Activated CD4-positive, alpha-beta memory T cell treated with anti-CD3 and anti-CD28 coated beads for 36 hours (primary cell): ENCODE data around the gene CNBD2. TPM values are rescaled to one million over a fixed set of nuclear protein-coding genes. Genes with fewer than 3 reads are reported as not detected.
"Not testable (repeated sequence)": the region's sequence is repeated elsewhere in the genome, so short reads cannot be mapped to it uniquely, and the experiment has no call there.

Source experiments
- CTCF ChIA-PET: fragments of 350-600 bp; sonication (Branson Sonifier 250); formaldehyde crosslinking; loops from one replicate; lab custom pipeline; 2021; ENCODE audit warnings: antibody characterized with exemption, inconsistent platforms; lab: Charles Lee
- POLR2A ChIA-PET: fragments of 350-600 bp; sonication (Branson Sonifier 250); formaldehyde crosslinking; loops from one replicate; lab custom pipeline; 2021; ENCODE audit warnings: antibody characterized with exemption; lab: Charles Lee
- DNase-seq: peaks from one replicate; pipeline ENCODE4 v3.0.0-alpha.2; 2020
- H3K27ac Mint-ChIP-seq: one replicate; pipeline ENCODE4 v1.8.0; 2021; ENCODE audit warnings: mixed read lengths
- H3K27me3 Mint-ChIP-seq: one replicate; pipeline ENCODE4 v1.8.0; 2021; ENCODE audit warnings: mixed read lengths
- H3K36me3 Mint-ChIP-seq: one replicate; pipeline ENCODE4 v1.8.0; 2021; ENCODE audit warnings: mixed read lengths
- H3K4me1 Mint-ChIP-seq: one replicate; pipeline ENCODE4 v1.8.0; 2021; ENCODE audit warnings: low read depth, mixed read lengths
- H3K4me3 Mint-ChIP-seq: one replicate; pipeline ENCODE4 v1.8.0; 2021; ENCODE audit warnings: mild to moderate bottlenecking, mixed read lengths
- H3K9me3 Mint-ChIP-seq: one replicate; pipeline ENCODE4 v1.8.0; 2021; ENCODE audit warnings: mixed read lengths
- intact Hi-C: fragments of 100-400 bp; cut with micrococcal nuclease; formaldehyde crosslinking; loops from one replicate; pipeline ENCODE4 v1.15.1; 2023
- total RNA-seq, 2 experiments: library from RNA; stranded (reverse); gene quantifications; one replicate each; pipeline ENCODE4 v1.2.3, GENCODE V29; 2021

Gene CNBD2
- total RNA-seq, 2 experiments from 2014 or later, result 4.0 to 4.2 TPM

DNA sequence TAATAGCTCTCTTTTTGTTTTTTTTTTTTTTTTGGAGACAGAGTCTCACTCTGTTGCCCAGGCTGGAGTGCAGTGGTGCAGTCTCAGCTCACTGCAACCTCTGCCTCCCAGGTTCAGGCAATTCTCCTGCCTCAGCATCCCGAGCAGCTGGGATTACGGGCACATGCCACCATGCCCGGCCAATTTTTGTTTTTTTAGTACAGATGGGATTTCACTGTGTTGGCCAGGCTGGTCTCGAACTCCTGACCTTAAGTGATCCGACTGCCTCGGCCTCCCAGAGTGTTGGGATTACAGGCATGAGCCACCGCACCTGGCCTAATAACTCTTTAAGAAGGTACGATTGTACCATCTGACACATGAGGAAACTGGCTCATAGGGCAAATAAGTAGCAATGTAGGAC lies 28.1 kb downstream of the CNBD2 start:
- H3K27me3 Mint-ChIP-seq, DNase-seq, H3K9me3 Mint-ChIP-seq, H3K4me1 Mint-ChIP-seq, H3K4me3 Mint-ChIP-seq, POLR2A ChIA-PET, H3K27ac Mint-ChIP-seq, H3K36me3 Mint-ChIP-seq: not testable (repeated sequence)
- intact Hi-C loops, result loop anchor here (5.0 kb wide), 1 partner anchor 441 kb away; no protein-coding TSS in a partner anchor
- CTCF ChIA-PET, result interaction anchor here (0.7 to 12.1 kb wide), 2 partner anchors 143 to 493 kb away, joined by 3 to 483 read pairs; no protein-coding TSS in a partner anchor

DNA sequence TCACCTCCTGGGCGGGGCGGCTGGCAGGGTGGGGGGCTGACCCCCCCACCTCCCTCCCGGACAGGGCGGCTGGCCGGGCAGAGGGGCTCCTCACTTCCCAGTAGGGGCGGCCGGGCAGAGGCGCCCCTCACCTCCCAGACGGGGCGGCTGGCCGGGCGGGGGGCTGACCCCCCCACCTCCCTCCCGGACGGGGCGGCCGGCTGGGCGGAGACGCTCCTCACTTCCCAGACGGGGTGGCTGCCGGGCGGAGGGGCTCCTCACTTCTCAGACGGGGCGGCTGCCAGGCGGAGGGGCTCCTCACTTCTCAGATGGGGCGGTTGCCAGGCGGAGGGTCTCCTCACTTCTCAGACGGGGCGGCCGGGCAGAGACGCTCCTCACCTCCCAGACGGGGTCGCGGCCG lies 32.9 kb downstream of the CNBD2 start:
- intact Hi-C loops, H3K27ac Mint-ChIP-seq, H3K4me1 Mint-ChIP-seq, CTCF ChIA-PET, H3K4me3 Mint-ChIP-seq, H3K36me3 Mint-ChIP-seq, H3K27me3 Mint-ChIP-seq, POLR2A ChIA-PET, DNase-seq: not testable (repeated sequence)
- peaks cover 11% of the 10 kb centered on the region for H3K9me3 Mint-ChIP-seq

DNA sequence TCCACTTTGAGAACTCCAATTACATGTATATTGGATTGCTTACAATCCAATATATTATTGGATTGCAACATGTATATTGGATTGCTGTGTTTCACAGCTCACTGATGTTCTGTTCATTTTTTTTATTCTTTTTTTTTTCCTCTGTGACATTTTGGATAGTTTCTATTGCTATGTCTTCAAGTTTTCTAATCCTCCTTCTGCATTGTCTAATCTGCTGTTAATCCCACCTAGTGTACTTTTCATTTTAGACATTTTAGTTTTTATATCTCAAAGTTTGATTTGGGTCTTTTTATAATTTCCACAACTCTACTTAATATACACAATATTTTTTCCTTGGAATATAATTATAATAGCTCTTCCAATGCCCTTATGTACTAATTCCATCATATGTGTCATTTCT lies 34.5 kb downstream of the CNBD2 start:
- Mint-ChIP-seq H3K27ac (no peak overlapping the region), H3K9me3 (peaks cover 11% of the 10 kb centered on the region), H3K4me1 (no peaks in the 10 kb centered on the region), H3K4me3 (no peak overlapping the region), H3K27me3 (peaks cover 4% of the 10 kb centered on the region), H3K36me3 (no peaks in the 10 kb centered on the region)
- ChIA-PET POLR2A (no interaction called here), CTCF (interaction anchor here (1.1 to 1.5 kb wide), 2 partner anchors 10 to 153 kb away, joined by 3 to 10 read pairs; no protein-coding TSS in a partner anchor)
- intact Hi-C loops, result no loop called here
- no peak for DNase-seq

DNA sequence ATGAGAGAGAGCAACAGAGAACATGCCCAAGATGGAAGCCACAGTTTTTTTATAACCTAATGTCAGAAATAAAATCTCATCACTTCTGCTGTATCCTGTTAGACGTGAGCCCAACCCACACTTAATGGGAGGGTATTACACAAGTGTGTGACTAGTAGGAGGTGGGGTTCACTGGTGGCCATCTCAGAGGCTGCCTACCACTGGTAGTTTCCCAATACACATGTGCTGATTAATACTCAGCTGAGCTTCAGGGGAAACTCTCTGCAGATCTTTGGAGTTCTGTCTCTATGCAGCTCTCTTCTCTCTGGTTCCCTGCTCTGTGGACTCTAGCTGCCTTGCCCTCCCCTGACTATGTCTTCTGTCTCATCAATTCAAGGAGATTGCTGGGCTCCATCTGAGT lies 35.7 kb downstream of the CNBD2 start:
- intact Hi-C loops, result no loop called here
- Mint-ChIP-seq H3K4me1 (no peaks in the 10 kb centered on the region), H3K36me3 (no peaks in the 10 kb centered on the region), H3K27ac (no peak overlapping the region), H3K27me3 (peaks cover 4% of the 10 kb centered on the region), H3K4me3 (no peak overlapping the region), H3K9me3 (peaks cover 11% of the 10 kb centered on the region)
- DNase-seq, result no peak
- POLR2A ChIA-PET, result no interaction called here
- CTCF ChIA-PET, result interaction anchor here (1.5 to 1.6 kb wide), 2 partner anchors 9 to 12 kb away, joined by 5 to 10 read pairs; no protein-coding TSS in a partner anchor

DNA sequence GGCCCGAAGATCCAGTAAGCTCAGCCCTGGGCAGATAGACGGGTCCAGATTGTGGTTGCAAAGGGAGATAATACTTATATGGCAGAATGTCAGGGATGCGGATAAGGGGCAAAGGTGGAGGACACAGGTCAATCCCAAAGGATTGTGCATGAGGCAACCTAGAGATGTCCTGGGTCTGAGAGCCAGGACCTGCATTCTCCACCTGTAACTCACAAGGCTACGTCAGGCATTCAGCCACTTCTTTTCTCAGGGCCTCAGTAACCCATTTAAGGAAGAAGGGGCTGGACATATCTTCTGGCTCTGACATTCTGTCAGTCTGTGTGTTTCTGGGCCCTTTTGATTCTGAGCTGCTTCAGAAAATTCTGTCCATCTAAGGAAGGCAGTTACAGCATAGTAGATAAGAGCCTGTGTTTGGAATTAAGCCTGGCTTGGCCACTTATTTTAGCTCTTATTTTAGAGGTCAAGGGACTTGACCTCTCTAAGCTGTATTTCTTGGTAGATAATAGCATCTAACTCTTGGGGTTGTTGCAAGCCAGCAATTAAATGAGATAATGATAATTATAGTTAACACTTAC lies 40.2 kb downstream of the CNBD2 start:
- intact Hi-C loops, result no loop called here
- ChIA-PET POLR2A (no interaction called here), CTCF (interaction anchor here (1.3 to 4.3 kb wide), 3 partner anchors 16 to 134 kb away, joined by 3 to 36 read pairs (median 7); no protein-coding TSS in a partner anchor)
- Mint-ChIP-seq H3K36me3 (no peaks in the 10 kb centered on the region), H3K27me3 (peaks cover 4% of the 10 kb centered on the region), H3K9me3 (peaks cover 4% of the 10 kb centered on the region), H3K4me3 (no peak overlapping the region), H3K27ac (no peak overlapping the region), H3K4me1 (no peaks in the 10 kb centered on the region)
- no peak for DNase-seq

DNA sequence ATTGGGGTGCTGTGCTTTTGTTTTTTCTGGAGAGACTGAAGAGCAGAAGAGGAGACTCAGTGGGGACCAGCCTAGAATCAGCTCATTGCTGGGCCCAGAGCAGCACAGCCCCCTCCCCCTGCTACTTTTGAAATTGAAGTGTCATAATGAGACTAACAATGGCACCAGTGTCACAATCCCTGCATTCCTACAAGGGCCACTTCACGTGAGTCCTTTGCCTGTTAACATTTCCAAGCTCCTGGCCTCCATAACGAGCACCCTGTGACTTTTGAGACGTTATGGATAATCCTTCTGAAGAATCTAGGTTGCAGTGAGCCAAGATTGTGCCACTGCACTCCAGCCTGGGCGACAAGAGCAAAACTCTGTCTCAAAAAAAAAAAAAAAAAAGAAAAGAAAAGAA lies 41.7 kb downstream of the CNBD2 start:
- H3K36me3 Mint-ChIP-seq, result no peaks in the 10 kb centered on the region
- ChIA-PET CTCF (interaction anchor here (1.9 to 4.3 kb wide), 2 partner anchors 17 to 128 kb away, joined by 5 to 36 read pairs; no protein-coding TSS in a partner anchor), POLR2A (no interaction called here)
- H3K4me3 Mint-ChIP-seq, result no peak overlapping the region
- H3K27me3 Mint-ChIP-seq, result no peaks in the 10 kb centered on the region
- DNase-seq, result no peak
- H3K9me3 Mint-ChIP-seq, result no peaks in the 10 kb centered on the region
- H3K4me1 Mint-ChIP-seq, result no peaks in the 10 kb centered on the region
- intact Hi-C loops, result no loop called here
- no peak overlapping the region for H3K27ac Mint-ChIP-seq

DNA sequence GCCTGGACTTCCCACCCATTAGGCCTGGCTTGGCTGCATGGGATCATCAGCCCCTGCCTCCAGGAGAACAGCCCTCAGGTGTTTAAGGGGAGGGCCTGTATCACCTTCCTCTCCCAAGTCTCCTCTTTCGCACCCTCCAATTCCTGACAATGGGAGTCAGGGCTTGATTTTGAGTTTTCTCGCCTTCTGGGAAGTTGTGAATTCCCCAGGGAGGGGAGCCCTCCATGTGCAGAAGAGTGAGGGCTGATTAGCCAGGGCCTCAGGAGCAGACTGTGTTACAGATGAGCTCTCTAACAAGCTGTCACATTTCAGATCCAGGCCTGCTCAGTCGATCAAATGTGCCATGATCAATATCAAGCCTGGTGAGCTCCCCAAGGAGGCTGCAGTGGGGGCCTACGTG lies 42.4 kb downstream of the CNBD2 start:
- H3K4me1 Mint-ChIP-seq, result no peaks in the 10 kb centered on the region
- no peaks in the 10 kb centered on the region for H3K36me3 Mint-ChIP-seq
- DNase-seq, result no peak
- CTCF ChIA-PET, result interaction anchor here (1.8 to 1.9 kb wide), 2 partner anchors 18 to 128 kb away, joined by 5 to 8 read pairs; no protein-coding TSS in a partner anchor
- no peaks in the 10 kb centered on the region for H3K27me3 Mint-ChIP-seq
- POLR2A ChIA-PET, result no interaction called here
- H3K4me3 Mint-ChIP-seq, result no peak overlapping the region
- H3K9me3 Mint-ChIP-seq, result no peaks in the 10 kb centered on the region
- intact Hi-C loops, result no loop called here
- H3K27ac Mint-ChIP-seq, result no peak overlapping the region

DNA sequence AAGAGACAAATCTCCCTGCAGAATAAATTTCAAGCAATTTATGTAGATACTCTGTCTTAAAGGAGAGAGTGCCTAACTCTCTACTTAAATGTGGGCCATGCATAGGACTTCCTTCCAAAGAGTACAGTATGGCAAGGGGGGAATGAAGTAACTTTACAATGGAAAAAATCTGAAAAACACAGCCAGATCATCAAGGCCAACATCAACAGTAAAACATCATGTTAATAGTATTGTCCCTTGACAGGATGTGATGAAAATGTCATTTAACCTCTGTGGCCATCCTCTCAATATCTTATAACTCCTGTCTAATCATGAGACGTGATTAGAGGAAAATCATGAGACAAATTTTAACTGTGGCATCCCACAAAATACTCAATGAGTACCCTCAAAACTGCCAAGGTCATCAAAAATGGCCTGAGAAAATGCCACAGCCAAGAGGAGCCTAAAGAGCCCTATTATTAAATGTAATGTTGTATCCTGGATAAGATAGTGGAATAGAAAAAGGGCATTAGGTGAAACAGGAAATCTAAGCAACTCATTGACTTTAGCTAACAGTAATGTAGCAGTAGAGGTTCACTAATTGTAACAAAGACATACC lies 47.5 kb downstream of the CNBD2 start:
- intact Hi-C loops, result no loop called here
- DNase-seq, result no peak
- CTCF ChIA-PET, result interaction anchor here (1.0 to 1.4 kb wide), 2 partner anchors 9 to 23 kb away, joined by 3 read pairs; no protein-coding TSS in a partner anchor
- no peaks in the 10 kb centered on the region for H3K36me3 Mint-ChIP-seq
- H3K27me3 Mint-ChIP-seq, result no peaks in the 10 kb centered on the region
- H3K4me3 Mint-ChIP-seq, result no peak overlapping the region
- H3K27ac Mint-ChIP-seq, result no peak overlapping the region
- POLR2A ChIA-PET, result no interaction called here
- no peaks in the 10 kb centered on the region for H3K9me3 Mint-ChIP-seq
- H3K4me1 Mint-ChIP-seq, result no peaks in the 10 kb centered on the region

DNA sequence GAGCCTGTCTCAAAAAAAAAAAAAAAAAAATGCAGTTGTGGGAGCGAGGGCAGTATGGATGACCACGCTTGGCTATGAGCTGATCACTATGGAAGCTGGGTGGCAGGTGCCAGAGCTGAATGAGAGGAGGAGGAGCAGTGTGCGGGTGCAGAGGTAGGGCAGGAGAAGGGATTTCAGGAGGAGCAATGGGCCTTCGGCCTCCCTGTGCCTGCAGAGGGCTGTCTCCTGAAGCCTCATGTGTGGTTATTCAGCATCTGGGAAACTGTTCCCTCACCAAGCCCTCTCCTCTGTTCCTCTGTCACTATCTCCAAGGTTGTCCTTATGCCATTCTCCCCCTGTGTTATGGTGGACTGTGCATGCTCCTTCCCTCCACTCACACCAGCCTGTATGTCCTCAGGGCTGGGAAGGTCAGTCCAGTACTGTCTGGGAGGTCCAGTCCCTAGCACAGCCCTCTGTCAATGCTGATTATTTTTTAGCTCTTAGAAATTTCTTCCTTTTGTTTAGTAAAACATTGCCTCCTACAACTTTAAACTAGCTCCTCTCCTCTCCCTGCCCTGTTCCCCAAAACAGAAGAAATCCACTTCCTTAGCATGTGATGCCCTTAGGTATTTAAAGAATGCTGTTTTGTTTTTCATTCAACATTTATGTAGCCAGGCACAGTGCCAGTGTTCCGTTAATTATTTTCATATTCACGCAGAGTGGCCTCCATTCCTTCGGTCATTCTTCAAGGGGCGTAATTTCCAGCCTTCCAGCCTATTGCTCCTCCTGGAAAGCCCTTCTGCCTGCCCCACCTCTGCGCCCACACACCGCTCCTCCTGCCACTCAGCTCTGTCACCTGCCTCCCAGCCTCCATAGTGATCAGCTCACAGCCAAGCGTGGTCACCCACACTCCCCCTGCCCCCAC lies 48.9 kb downstream of the CNBD2 start:
- Mint-ChIP-seq H3K4me1 (no peaks in the 10 kb centered on the region), H3K27me3 (no peaks in the 10 kb centered on the region), H3K27ac (no peak overlapping the region), H3K36me3 (no peaks in the 10 kb centered on the region), H3K9me3 (no peaks in the 10 kb centered on the region), H3K4me3 (no peak overlapping the region)
- DNase-seq, result no peak
- CTCF ChIA-PET, result interaction anchor here (0.6 to 1.0 kb wide), 2 partner anchors 70 to 183 kb away, joined by 3 read pairs; no protein-coding TSS in a partner anchor
- POLR2A ChIA-PET, result interaction anchor here (0.6 kb wide), 1 partner anchor 373 kb away, joined by 3 read pairs; no protein-coding TSS in a partner anchor
- intact Hi-C loops, result no loop called here

DNA sequence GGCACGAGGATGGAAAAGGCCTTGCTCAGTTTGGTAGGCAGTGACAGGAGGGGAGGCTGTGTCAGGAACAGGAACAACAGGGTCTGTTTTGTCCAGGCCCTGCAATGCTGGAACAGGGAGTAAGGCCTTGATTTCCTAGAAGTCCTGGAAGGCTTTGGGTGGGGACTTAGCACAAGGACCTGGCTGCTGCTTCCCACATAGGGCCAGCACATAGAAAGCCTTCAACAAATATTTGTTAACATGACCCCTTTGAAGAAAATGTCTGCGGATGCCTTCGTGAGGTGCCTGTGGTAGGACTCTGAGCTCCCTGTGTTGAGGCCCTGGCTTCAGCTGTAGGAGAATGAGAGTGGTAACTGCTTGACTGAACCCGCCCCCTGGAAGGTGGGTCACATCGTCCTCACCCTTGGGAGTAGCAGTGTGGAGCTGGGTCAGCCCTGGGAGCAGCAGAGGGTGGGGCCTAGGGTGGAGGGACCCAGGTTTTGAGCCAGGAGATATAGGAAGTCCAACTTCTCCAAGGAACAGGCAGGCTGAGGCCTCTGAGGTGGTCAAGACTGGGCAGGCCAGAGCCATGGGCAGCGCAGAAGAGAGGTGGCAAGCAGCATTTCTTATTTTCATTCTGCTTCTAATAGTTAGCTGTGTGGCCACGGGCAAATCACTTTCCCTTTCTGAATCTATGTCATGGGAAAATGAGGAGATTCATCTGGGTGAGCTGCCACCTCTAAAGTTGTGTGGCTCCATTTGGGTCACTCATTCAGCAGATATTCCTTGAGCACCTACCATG lies 50.0 kb downstream of the CNBD2 start:
- Mint-ChIP-seq H3K4me1 (no peaks in the 10 kb centered on the region), H3K36me3 (no peaks in the 10 kb centered on the region), H3K4me3 (no peak overlapping the region), H3K27ac (no peak overlapping the region), H3K27me3 (no peaks in the 10 kb centered on the region), H3K9me3 (no peaks in the 10 kb centered on the region)
- DNase-seq, result no peak
- intact Hi-C loops, result no loop called here
- POLR2A ChIA-PET, result no interaction called here
- CTCF ChIA-PET, result interaction anchor here (1.1 to 1.2 kb wide), 2 partner anchors 23 to 25 kb away, joined by 5 to 6 read pairs; no protein-coding TSS in a partner anchor

DNA sequence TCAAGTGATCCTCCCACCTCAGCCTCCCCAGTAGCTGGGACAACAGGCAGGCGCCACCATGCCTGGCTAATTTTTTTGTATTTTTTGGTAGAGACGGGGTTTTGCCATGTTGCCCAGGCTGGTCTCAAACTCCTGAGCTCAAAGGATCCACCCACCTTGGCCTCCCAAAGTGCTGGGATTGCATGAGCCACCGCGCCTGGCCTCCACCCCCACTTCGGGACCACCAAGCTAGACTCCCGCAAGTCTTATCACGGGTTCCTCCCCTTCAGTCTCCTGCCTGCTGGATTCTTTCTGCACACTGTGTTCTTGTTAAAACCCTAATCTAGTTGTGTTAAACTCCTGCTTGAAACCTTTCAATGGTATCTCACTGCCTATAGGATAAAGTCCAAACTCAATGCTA lies 57.7 kb downstream of the CNBD2 start:
- POLR2A ChIA-PET, CTCF ChIA-PET, H3K4me1 Mint-ChIP-seq: not testable (repeated sequence)

More for the DNA sequence above, 57.7 kb downstream of the CNBD2 start:
- intact Hi-C loops, H3K27ac Mint-ChIP-seq, H3K4me3 Mint-ChIP-seq, DNase-seq, H3K27me3 Mint-ChIP-seq, H3K9me3 Mint-ChIP-seq, H3K36me3 Mint-ChIP-seq: not testable (repeated sequence)
